Ovary (tissue), 9 donors: Measurements from ENCODE around the gene ARHGEF12. TPM values are rescaled to one million over a fixed set of nuclear protein-coding genes. Genes with fewer than 3 reads are reported as not detected.

Experiments used
- DNase-seq, 5 donors: peaks; one replicate each; pipeline ENCODE4 v3.0.0-alpha.2; 2019 to 2020
- H3K27ac ChIP-seq, 2 donors: fragments of 200-600 bp; one replicate each; pipeline versions ENCODE4 v1.5.1 to v1.8.0; 2019 to 2022
- H3K27me3 ChIP-seq: fragments of 200-600 bp; one replicate; pipeline ENCODE4 v1.8.0; 2022
- H3K36me3 ChIP-seq: fragments of 200-600 bp; sonication (generic); one replicate; pipeline ENCODE4 v1.5.1; 2019
- H3K4me1 ChIP-seq: one replicate; pipeline ENCODE4 v1.8.1; 2013; ENCODE audit warnings: mild to moderate bottlenecking, moderate library complexity; ENCODE audit not compliant: insufficient read depth
- H3K4me3 ChIP-seq: fragments of 200-600 bp; sonication (generic); one replicate; pipeline ENCODE4 v1.5.1; 2017
- H3K9me3 ChIP-seq, 2 donors: fragments of 200-600 bp in 1 of 2; sonication (generic) in 1 of 2; one replicate each; pipeline versions ENCODE4 v1.5.1 to v1.8.1; 2013 to 2019; ENCODE audit warnings: mild to moderate bottlenecking in 1 of 2, moderate library complexity in 1 of 2
- CTCF ChIP-seq, 3 donors: fragments of 450-650 bp in 2 of 3; fragments of 200-600 bp in 1 of 3; IDR thresholded peaks; one replicate each; pipeline versions ENCODE4 v1.5.1 to v1.8.0; 2016 to 2022; ENCODE audit warnings: antibody characterized with exemption in 3 of 3, mild to moderate bottlenecking in 1 of 3
- EP300 ChIP-seq: sonication (generic); formaldehyde crosslinking; IDR thresholded peaks from one replicate; pipeline ENCODE4 v1.6.1; 2017; ENCODE audit warnings: antibody characterized with exemption
- POLR2A ChIP-seq: fragments of 450-650 bp; IDR thresholded peaks from one replicate; pipeline ENCODE4 v1.6.1; 2017; ENCODE audit warnings: antibody characterized with exemption, mild to moderate bottlenecking, moderate library complexity
- WGBS, 3 donors: extraction: QIAGEN DNeasy Blood & Tissue Kit in 1 of 3; methylation state at CpG; one replicate each; pipeline versions ENCODE4 v1.1.5 to v1.1.7; 2013 to 2017; 5-methylcytosine and 5-hydroxymethylcytosine counted together
- intact Hi-C, 4 donors: fragments of 100-400 bp; cut with DNase I; formaldehyde crosslinking; loops; one replicate each; pipeline versions ENCODE4 v1.11.0 to v1.15.1; 2022 to 2023
- polyA plus RNA-seq, 2 donors: library from polyadenylated mRNA; stranded (reverse); fragments of 200-250 nt in 1 of 2; fragments of 350-450 nt in 1 of 2; fragmentation: Illumina TruSeq in 1 of 2; extraction: RNeasy Lipid Tissue Mini Kit (QIAGEN cat#74804) in 1 of 2; gene quantifications; one replicate each; pipeline ENCODE4 v1.2.3, GENCODE V29; 2013 to 2014
- total RNA-seq, 7 donors: library from RNA; depleted of rRNA in 2 of 7; stranded (reverse); fragments of >200 nt in 2 of 7; fragmentation: NEBNext Ultra II Directional in 3 of 7; extraction: Animal tissue kit (Norgen Biotek cat#: 25700) in 3 of 7; gene quantifications; one replicate each; pipeline versions ENCODE4 v1.1.0 to v1.2.4, GENCODE V29; 2016 to 2023
- donor health status: DM: no; HTN: no; CAD: no; lungs with moderate emphysema.
- donor health status: DM: no; HTN: no; CAD: no.
- donor health status: Bipolar disorder and iron deficiency.
- donor health status: DM: yes; HTN: yes; CAD: no.
- donor health status: DM: no; HTN: no; CAD: no.
- donor health status: DM: yes; HTN: yes; CAD: no.

The ARHGEF12 gene
- total and polyA plus RNA-seq, 9 donors, result 22.1 to 92.9 (median 69.3) TPM

GRCh38 chr11:120384476-120384875 is 48.3 kb downstream of the ARHGEF12 start:
- intact Hi-C loops, result no loop called here
- no peaks in the 10 kb centered on the region for H3K36me3 ChIP-seq
- no peaks in the 10 kb centered on the region for H3K9me3 ChIP-seq
- no peak overlapping the region for H3K27ac ChIP-seq
- peaks cover 3% of the 10 kb centered on the region for H3K4me1 ChIP-seq
- no peak for DNase-seq
- TF ChIP-seq CTCF (IDR thresholded peaks at IDR 0.05), result no peak
- no peak for TF ChIP-seq POLR2A
- no peak for TF ChIP-seq EP300
- no peak overlapping the region for H3K4me3 ChIP-seq
- 76 to 94% (median 92%) methylated on average over 1 of the region's 1 CpG for WGBS, 3 donors
- no peaks in the 10 kb centered on the region for H3K27me3 ChIP-seq

- Histone ChIP-seq H3K36me3 (no peaks in the 10 kb centered on the region), H3K9me3 (no peaks in the 10 kb centered on the region), H3K27me3 (no peaks in the 10 kb centered on the region), H3K4me3 (no peak overlapping the region), H3K4me1 (peaks cover 3% of the 10 kb centered on the region), H3K27ac (no peak overlapping the region)
- WGBS, 3 donors, result 72 to 74% (median 74%) methylated on average over 5 of the region's 5 CpGs
- intact Hi-C loops, result no loop called here
- no peak for DNase-seq
- TF ChIP-seq CTCF (IDR thresholded peaks at IDR 0.05), result no peak
- no peak for TF ChIP-seq POLR2A
- TF ChIP-seq EP300, result no peak
These were observed 48.9 kb downstream of the ARHGEF12 start for GRCh38 chr11:120385110-120385509.

GRCh38 chr11:120385655-120386054 is 49.4 kb downstream of the ARHGEF12 start:
- intact Hi-C loops, result no loop called here
- H3K4me1 ChIP-seq, result peaks cover 2% of the 10 kb centered on the region

GRCh38 chr11:120386318-120386717 is 50.1 kb downstream of the ARHGEF12 start:
- WGBS, 3 donors, result 83 to 89% (median 85%) methylated on average over 1 of the region's 1 CpG
- H3K36me3 ChIP-seq, result no peaks in the 10 kb centered on the region
- no peak for DNase-seq
- no peak overlapping the region for H3K4me3 ChIP-seq
- H3K9me3 ChIP-seq, result no peaks in the 10 kb centered on the region
- H3K27ac ChIP-seq, result no peak overlapping the region
- TF ChIP-seq CTCF (IDR thresholded peaks at IDR 0.05) (no peak), EP300 (no peak), POLR2A (no peak)
- peaks cover 2% of the 10 kb centered on the region for H3K4me1 ChIP-seq
- H3K27me3 ChIP-seq, result no peaks in the 10 kb centered on the region
- intact Hi-C loops, result no loop called here

More at GRCh38 chr11:120385655-120386054, 49.4 kb downstream of the ARHGEF12 start:
- no peak for DNase-seq
- H3K4me3 ChIP-seq, result no peak overlapping the region
- no peaks in the 10 kb centered on the region for H3K9me3 ChIP-seq
- no peak overlapping the region for H3K27ac ChIP-seq
- WGBS, 3 donors, result 36 to 52% (median 46%) methylated on average over 2 of the region's 2 CpGs
- TF ChIP-seq POLR2A, result no peak
- no peak for TF ChIP-seq EP300
- no peak for TF ChIP-seq CTCF (IDR thresholded peaks at IDR 0.05)
- no peaks in the 10 kb centered on the region for H3K36me3 ChIP-seq
- no peaks in the 10 kb centered on the region for H3K27me3 ChIP-seq
